Raji (cell line): Measurements from ENCODE around the gene OR10G8.

Experiments used
- POLR2A ChIP-seq: IDR thresholded peaks from 2 replicates; pipeline ENCODE4 v1.6.1; 2011; ENCODE audit warnings: low read depth, low read length, control low read depth; ENCODE audit not compliant: insufficient read depth

The OR10G8 gene

DNA sequence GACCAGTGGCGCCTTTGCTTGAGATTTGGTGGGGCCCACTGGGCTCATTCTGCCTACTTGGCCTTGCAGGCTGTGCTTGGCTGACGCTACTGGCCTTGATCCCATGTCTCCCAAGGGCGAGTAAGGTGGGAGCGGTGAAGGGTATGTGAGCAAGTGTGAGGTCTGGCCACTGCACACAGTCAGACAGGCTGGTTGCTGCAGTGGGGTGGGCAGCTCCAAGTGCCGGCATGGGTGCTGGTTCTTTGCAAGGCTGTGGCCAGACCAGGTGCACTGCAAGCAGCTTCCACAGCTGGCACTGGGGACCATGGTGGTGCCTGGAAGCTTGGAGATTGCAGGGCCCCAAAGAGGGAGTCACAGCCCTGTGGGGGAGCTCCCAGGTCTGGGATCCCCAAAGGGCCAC, 48.0 kb downstream of the OR10G8 start:
- TF ChIP-seq POLR2A: no peak

GRCh38 chr11:124075492-124075840, 48.9 kb downstream of the OR10G8 start:
- TF ChIP-seq POLR2A: no peak

DNA sequence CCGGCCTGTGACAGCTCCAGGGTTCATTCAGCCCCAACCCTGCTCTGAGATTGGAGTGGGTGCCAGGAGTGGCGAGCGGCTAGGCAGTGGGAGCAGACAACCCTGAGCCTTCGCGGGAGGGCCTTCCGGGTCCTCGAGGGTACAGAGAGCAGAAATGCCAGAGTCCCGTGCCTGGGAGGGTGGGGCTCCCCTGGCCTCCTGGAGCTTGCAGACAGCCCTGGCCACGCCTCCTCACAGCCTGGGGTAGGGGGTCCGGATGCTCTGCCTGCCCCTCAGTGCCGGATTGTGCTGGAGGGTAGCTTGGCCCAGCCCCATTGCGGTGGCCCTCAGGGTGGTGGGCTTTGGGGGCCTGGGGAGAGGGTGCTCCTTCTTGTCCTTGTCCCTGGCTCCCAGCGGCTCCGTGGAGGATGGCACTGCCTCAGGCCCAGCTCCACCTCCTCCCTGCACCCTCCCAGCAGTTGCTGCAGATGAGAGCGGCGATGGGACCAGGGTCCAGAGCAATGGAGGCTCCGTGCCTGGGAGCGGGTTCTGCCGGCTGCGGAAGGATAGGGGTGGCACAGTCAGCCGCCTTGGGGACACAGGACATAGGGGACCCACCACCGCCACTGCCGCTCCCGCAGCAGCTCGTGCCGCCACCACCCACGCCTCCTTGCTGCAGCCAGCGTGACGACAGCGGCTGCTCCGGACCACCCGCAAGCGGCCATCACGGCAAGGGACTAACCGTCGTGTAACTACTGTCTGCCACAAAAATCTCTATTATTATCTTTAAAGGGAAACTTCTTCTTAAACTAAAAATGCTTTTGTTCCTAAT, 49.4 kb downstream of the OR10G8 start:
- no peak for TF ChIP-seq POLR2A

DNA sequence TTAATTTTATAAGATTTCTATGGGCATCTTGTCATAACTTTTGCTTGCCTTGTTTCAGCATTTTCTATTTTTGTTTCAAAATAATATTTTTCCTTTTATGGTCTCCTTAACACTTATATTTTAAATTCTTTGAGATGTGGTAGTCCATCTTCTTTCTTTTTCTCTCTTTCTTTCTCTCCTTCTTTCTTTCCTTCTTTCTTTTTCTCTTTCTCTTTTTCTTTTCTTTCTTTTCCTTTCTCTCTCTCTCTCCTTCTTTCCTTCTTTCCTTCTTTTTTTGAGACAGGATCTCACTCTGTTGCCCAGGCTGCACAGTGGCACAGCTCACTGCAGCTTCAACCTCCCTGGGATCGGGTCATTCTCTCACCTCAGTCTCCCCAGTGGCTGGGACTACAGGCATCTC, 50.7 kb downstream of the OR10G8 start:
- no peak for TF ChIP-seq POLR2A

DNA sequence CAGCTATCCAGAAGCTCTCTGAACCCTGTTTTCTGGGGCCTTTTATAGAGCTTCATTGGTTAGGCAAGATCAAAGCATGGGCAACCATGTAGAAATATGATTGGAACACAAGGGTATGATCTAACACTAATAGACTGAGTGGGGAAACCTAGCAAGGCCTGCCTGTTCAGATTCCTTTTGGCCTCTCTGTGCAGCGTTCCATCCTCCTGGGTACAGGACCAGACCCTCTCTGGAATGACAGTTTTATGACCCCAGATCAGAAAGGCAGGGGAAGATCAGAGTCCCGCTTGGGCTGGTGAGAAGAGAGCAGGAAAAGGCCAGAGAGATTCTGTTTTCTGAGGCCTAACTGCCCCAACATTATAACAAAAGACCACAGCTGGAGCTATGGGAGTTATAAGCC, 52.0 kb downstream of the OR10G8 start:
- TF ChIP-seq POLR2A: no peak

GRCh38 chr11:124079631-124080326, 53.2 kb downstream of the OR10G8 start:
- no peak for TF ChIP-seq POLR2A
